Measurements from ENCODE around the gene USP25.

DNA sequence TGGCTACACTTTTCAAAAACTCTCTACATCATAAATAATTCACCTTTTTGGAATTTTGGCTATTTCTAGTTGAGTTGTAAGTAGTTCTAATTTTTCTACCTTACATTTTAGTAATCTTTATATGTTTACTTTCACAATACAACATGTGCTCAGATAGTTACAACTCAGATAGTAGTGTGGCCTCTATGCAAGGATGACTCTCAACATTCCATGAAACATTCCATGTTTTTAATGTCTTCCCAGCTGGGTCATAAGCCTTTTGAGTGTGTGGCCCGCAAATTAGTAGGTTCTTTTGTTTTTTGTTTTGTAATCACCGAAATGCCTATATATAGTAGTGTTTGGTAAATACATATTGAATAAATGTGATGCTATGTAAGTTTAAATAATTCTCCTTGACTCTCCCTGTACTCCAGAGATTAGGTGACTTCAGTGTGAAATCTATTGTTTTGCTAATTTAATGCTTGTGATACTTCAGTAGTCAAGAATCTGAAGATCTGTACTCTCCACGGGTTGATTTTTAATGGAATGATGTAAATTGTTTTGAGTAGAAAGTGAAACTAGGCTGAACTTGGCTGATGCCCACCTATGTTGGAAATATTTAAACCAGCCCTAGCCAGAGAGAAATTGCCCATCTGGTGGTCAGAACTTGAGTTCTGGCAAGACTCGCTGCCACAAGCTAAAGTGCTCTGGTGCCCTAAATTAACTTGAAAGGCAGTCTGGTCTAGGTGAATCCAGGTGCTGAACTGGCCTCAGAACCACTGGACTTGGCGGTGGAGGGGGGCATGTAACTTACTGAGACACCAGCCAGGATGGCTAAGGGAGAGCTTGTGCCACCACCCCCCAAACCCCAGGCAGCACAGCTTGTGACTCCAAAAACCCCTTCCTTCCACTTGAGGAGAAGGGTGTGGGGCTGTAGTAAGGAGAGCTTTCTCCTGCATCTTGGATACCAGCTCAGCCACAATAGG lies 165.6 kb downstream of the USP25 start:
- TF ChIP-seq, protein P1, sequence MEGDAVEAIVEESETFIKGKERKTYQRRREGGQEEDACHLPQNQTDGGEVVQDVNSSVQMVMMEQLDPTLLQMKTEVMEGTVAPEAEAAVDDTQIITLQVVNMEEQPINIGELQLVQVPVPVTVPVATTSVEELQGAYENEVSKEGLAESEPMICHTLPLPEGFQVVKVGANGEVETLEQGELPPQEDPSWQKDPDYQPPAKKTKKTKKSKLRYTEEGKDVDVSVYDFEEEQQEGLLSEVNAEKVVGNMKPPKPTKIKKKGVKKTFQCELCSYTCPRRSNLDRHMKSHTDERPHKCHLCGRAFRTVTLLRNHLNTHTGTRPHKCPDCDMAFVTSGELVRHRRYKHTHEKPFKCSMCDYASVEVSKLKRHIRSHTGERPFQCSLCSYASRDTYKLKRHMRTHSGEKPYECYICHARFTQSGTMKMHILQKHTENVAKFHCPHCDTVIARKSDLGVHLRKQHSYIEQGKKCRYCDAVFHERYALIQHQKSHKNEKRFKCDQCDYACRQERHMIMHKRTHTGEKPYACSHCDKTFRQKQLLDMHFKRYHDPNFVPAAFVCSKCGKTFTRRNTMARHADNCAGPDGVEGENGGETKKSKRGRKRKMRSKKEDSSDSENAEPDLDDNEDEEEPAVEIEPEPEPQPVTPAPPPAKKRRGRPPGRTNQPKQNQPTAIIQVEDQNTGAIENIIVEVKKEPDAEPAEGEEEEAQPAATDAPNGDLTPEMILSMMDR (IDR thresholded peaks at IDR 0.05), result no peak
- no peak for TF ChIP-seq POLR2A (IDR thresholded peaks at IDR 0.05)

Measured in testis (tissue), 2 donors.